ENCODE measurements around the gene TESPA1. TPM values are rescaled to one million over a fixed set of nuclear protein-coding genes. Genes with fewer than 3 reads are reported as not detected.

Gene TESPA1
- total RNA-seq, 1 donor from 2014 or later = not detected

- Mint-ChIP-seq H3K4me3 (no peak overlapping the region), H3K9me3 (peaks cover 13% of the 10 kb centered on the region), H3K27ac (no peak overlapping the region), H3K4me1 (no peaks in the 10 kb centered on the region), H3K27me3 (ENCODE audit: insufficient read depth, low read depth) (peaks cover 6% of the 10 kb centered on the region), H3K36me3 (no peaks in the 10 kb centered on the region)
- H3F3A ChIP-seq (ENCODE audit: low read depth) = no peaks in the 10 kb centered on the region
- H3K9me3 ChIP-seq (ENCODE audit: low read depth) = peaks cover 5% of the 10 kb centered on the region
- H3K4me1 ChIP-seq = no peaks in the 10 kb centered on the region
- H3K27me3 ChIP-seq = no peaks in the 10 kb centered on the region
- H3K4me2 ChIP-seq = no peak overlapping the region
- TF ChIP-seq EZH2 (IDR thresholded peaks at IDR 0.05) (no peak), CTCF (IDR thresholded peaks at IDR 0.05) (no peak), EZH2phosphoT487 (IDR thresholded peaks at IDR 0.05) (no peak)
- no peak overlapping the region for H3K4me3 ChIP-seq
- no peaks in the 10 kb centered on the region for H3K79me2 ChIP-seq (ENCODE audit: low read depth)
- no peaks in the 10 kb centered on the region for H3K36me3 ChIP-seq
- H2AFZ ChIP-seq (replicated peaks) = no peak overlapping the region
- H3K9ac ChIP-seq = no peak overlapping the region
- no peak overlapping the region for H3K27ac ChIP-seq
- H4K20me1 ChIP-seq (ENCODE audit: low read depth) = no peaks in the 10 kb centered on the region
- no peak for DNase-seq (ENCODE audit: low spot score)
Measured at GRCh38 chr12:54932691-54933090, 51.9 kb downstream of the TESPA1 start.

- no peak overlapping the region for H2AFZ ChIP-seq (replicated peaks)
- no peak overlapping the region for H3K27ac Mint-ChIP-seq
- H3K36me3 Mint-ChIP-seq = no peaks in the 10 kb centered on the region
- no peaks in the 10 kb centered on the region for H4K20me1 ChIP-seq (ENCODE audit: low read depth)
- H3K9me3 Mint-ChIP-seq = peaks cover 16% of the 10 kb centered on the region
- no peaks in the 10 kb centered on the region for H3K4me1 ChIP-seq
- H3K4me3 Mint-ChIP-seq = no peak overlapping the region
- H3K9me3 ChIP-seq (ENCODE audit: low read depth) = peaks cover 5% of the 10 kb centered on the region
- H3K4me3 ChIP-seq = no peak overlapping the region
- no peak for DNase-seq (ENCODE audit: low spot score)
- peaks cover 6% of the 10 kb centered on the region for H3K27me3 Mint-ChIP-seq (ENCODE audit: insufficient read depth, low read depth)
- H3K27me3 ChIP-seq = no peaks in the 10 kb centered on the region
- no peaks in the 10 kb centered on the region for H3K79me2 ChIP-seq (ENCODE audit: low read depth)
- H3K36me3 ChIP-seq = no peaks in the 10 kb centered on the region
- no peak overlapping the region for H3K4me2 ChIP-seq
- no peak overlapping the region for H3K9ac ChIP-seq
- H3F3A ChIP-seq (ENCODE audit: low read depth) = no peaks in the 10 kb centered on the region
- H3K4me1 Mint-ChIP-seq = no peaks in the 10 kb centered on the region
- TF ChIP-seq CTCF (IDR thresholded peaks at IDR 0.05) = no peak
- H3K27ac ChIP-seq = no peak overlapping the region
Measured at GRCh38 chr12:54932038-54932437, 52.5 kb downstream of the TESPA1 start.

GRCh38 chr12:54929998-54930397 is 54.6 kb downstream of the TESPA1 start:
- Histone ChIP-seq H3K4me3 (no peak overlapping the region), H3K4me1 (no peaks in the 10 kb centered on the region)
- H3K27me3 Mint-ChIP-seq (ENCODE audit: insufficient read depth, low read depth) = peaks cover 6% of the 10 kb centered on the region

More at GRCh38 chr12:54929998-54930397, 54.6 kb downstream of the TESPA1 start:
- peaks cover 3% of the 10 kb centered on the region for H3K4me1 Mint-ChIP-seq
- Histone ChIP-seq H4K20me1 (ENCODE audit: low read depth) (no peaks in the 10 kb centered on the region), H3F3A (ENCODE audit: low read depth) (no peaks in the 10 kb centered on the region), H3K9me3 (ENCODE audit: low read depth) (peaks cover 5% of the 10 kb centered on the region), H3K27me3 (no peaks in the 10 kb centered on the region), H2AFZ (replicated peaks) (no peak overlapping the region), H3K9ac (no peak overlapping the region), H3K27ac (no peak overlapping the region), H3K4me2 (no peak overlapping the region), H3K79me2 (ENCODE audit: low read depth) (no peaks in the 10 kb centered on the region), H3K36me3 (no peaks in the 10 kb centered on the region)
- H3K36me3 Mint-ChIP-seq = no peaks in the 10 kb centered on the region
- no peak for TF ChIP-seq EZH2 (IDR thresholded peaks at IDR 0.05)
- no peak for TF ChIP-seq CTCF (IDR thresholded peaks at IDR 0.05)
- TF ChIP-seq EZH2phosphoT487 (IDR thresholded peaks at IDR 0.05) = no peak
- no peak for DNase-seq (ENCODE audit: low spot score)
- no peak overlapping the region for H3K27ac Mint-ChIP-seq
- no peak overlapping the region for H3K4me3 Mint-ChIP-seq
- H3K9me3 Mint-ChIP-seq = peaks cover 16% of the 10 kb centered on the region
